Retinal pigment epithelial cell (primary cell): ENCODE results near the gene CLIP1.
"Not testable (repeated sequence)": the region's sequence is repeated elsewhere in the genome, so short reads cannot be mapped to it uniquely, and the experiment has no call there.

Experiments
- DNase-seq: peaks from one replicate; pipeline ENCODE4 v3.0.0-alpha.2; 2010; ENCODE audit warnings: low read depth
- H3K4me3 ChIP-seq: 2 replicates; pipeline ENCODE4 v1.5.1; 2011; ENCODE audit warnings: mild to moderate bottlenecking, low read length, control low read depth, moderate library complexity
- CTCF ChIP-seq: conservative IDR thresholded peaks from 2 replicates; pipeline ENCODE4 v1.5.1; 2011; ENCODE audit warnings: low read depth, low read length, control low read depth, inconsistent platforms

CLIP1 gene

GRCh38 chr12:122382919-122383350 is 39.5 kb downstream of the CLIP1 start:
- H3K4me3 ChIP-seq, result no peak overlapping the region
- no peak for TF ChIP-seq CTCF
- DNase-seq, result no peak

GRCh38 chr12:122381021-122381420 is 41.4 kb downstream of the CLIP1 start:
- TF ChIP-seq CTCF, result no peak
- no peak for DNase-seq
- no peak overlapping the region for H3K4me3 ChIP-seq

GRCh38 chr12:122376751-122377150 is 45.7 kb downstream of the CLIP1 start:
- not testable (repeated sequence) for DNase-seq, H3K4me3 ChIP-seq

- TF ChIP-seq CTCF, result no peak
- no peak for DNase-seq
- no peak overlapping the region for H3K4me3 ChIP-seq
Observed at GRCh38 chr12:122374707-122375106, 47.8 kb downstream of the CLIP1 start.

GRCh38 chr12:122371475-122372045 is 50.9 kb downstream of the CLIP1 start:
- no peak for TF ChIP-seq CTCF
- DNase-seq, result no peak
- H3K4me3 ChIP-seq, result no peak overlapping the region

GRCh38 chr12:122368361-122369073 is 54.0 kb downstream of the CLIP1 start:
- no peak overlapping the region for H3K4me3 ChIP-seq
- TF ChIP-seq CTCF, result no peak
- peak; percentile 58 for DNase-seq

GRCh38 chr12:122367632-122368031 is 54.8 kb downstream of the CLIP1 start:
- not testable (repeated sequence) for DNase-seq, H3K4me3 ChIP-seq

GRCh38 chr12:122366685-122367475 is 55.6 kb downstream of the CLIP1 start:
- H3K4me3 ChIP-seq, result no peak overlapping the region
- peak; percentile 28 for DNase-seq
- TF ChIP-seq CTCF, result no peak

- H3K4me3 ChIP-seq, DNase-seq: not testable (repeated sequence)
Observed at GRCh38 chr12:122365226-122365625, 57.2 kb downstream of the CLIP1 start.
